Panc1 (cell line): ENCODE data around the gene CYB5B.

ENCODE experiments used
- POLR2AphosphoS5 ChIP-seq: IDR thresholded peaks from 2 replicates; pipeline ENCODE4 v1.6.1; 2012; ENCODE audit warnings: mild to moderate bottlenecking, low read depth, low read length, moderate library complexity
- TF ChIP-seq, protein P1 (sequence below): fragments of 450-650 bp; IDR thresholded peaks from 2 replicates; pipeline ENCODE4 v1.5.1; 2017; ENCODE audit warnings: mild to moderate bottlenecking
- TF ChIP-seq, protein P2 (sequence below), 2 experiments: IDR thresholded peaks; 2 replicates each; pipeline ENCODE4 v1.6.1; 2011 to 2012; ENCODE audit warnings: low read depth in 2 of 2, control low read depth in 1 of 2, low read length in 1 of 2, mild to moderate bottlenecking in 1 of 2, moderate library complexity in 1 of 2; ENCODE audit not compliant: insufficient read depth in 1 of 2

- TF ChIP-seq, protein P1, sequence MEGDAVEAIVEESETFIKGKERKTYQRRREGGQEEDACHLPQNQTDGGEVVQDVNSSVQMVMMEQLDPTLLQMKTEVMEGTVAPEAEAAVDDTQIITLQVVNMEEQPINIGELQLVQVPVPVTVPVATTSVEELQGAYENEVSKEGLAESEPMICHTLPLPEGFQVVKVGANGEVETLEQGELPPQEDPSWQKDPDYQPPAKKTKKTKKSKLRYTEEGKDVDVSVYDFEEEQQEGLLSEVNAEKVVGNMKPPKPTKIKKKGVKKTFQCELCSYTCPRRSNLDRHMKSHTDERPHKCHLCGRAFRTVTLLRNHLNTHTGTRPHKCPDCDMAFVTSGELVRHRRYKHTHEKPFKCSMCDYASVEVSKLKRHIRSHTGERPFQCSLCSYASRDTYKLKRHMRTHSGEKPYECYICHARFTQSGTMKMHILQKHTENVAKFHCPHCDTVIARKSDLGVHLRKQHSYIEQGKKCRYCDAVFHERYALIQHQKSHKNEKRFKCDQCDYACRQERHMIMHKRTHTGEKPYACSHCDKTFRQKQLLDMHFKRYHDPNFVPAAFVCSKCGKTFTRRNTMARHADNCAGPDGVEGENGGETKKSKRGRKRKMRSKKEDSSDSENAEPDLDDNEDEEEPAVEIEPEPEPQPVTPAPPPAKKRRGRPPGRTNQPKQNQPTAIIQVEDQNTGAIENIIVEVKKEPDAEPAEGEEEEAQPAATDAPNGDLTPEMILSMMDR = no peak
- no peak for TF ChIP-seq POLR2AphosphoS5
- TF ChIP-seq, protein P2, sequence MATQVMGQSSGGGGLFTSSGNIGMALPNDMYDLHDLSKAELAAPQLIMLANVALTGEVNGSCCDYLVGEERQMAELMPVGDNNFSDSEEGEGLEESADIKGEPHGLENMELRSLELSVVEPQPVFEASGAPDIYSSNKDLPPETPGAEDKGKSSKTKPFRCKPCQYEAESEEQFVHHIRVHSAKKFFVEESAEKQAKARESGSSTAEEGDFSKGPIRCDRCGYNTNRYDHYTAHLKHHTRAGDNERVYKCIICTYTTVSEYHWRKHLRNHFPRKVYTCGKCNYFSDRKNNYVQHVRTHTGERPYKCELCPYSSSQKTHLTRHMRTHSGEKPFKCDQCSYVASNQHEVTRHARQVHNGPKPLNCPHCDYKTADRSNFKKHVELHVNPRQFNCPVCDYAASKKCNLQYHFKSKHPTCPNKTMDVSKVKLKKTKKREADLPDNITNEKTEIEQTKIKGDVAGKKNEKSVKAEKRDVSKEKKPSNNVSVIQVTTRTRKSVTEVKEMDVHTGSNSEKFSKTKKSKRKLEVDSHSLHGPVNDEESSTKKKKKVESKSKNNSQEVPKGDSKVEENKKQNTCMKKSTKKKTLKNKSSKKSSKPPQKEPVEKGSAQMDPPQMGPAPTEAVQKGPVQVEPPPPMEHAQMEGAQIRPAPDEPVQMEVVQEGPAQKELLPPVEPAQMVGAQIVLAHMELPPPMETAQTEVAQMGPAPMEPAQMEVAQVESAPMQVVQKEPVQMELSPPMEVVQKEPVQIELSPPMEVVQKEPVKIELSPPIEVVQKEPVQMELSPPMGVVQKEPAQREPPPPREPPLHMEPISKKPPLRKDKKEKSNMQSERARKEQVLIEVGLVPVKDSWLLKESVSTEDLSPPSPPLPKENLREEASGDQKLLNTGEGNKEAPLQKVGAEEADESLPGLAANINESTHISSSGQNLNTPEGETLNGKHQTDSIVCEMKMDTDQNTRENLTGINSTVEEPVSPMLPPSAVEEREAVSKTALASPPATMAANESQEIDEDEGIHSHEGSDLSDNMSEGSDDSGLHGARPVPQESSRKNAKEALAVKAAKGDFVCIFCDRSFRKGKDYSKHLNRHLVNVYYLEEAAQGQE (IDR thresholded peaks at IDR 0.05; ENCODE audit: insufficient read depth in 1 of 2, low read depth in 2 of 2, low read length in 1 of 2) = no peak
These were observed 19.7 kb downstream of the CYB5B start for GRCh38 chr16:69443927-69444631.
